ELR (cell line): ENCODE measurements around the gene CDKN1B.
"Not testable (repeated sequence)": the region's sequence is repeated elsewhere in the genome, so short reads cannot be mapped to it uniquely, and the experiment has no call there.

ENCODE experiments used
- DNase-seq: peaks from one replicate; pipeline ENCODE4 v3.0.0-alpha.2; 2015; ENCODE audit warnings: low read depth

The CDKN1B gene

DNA sequence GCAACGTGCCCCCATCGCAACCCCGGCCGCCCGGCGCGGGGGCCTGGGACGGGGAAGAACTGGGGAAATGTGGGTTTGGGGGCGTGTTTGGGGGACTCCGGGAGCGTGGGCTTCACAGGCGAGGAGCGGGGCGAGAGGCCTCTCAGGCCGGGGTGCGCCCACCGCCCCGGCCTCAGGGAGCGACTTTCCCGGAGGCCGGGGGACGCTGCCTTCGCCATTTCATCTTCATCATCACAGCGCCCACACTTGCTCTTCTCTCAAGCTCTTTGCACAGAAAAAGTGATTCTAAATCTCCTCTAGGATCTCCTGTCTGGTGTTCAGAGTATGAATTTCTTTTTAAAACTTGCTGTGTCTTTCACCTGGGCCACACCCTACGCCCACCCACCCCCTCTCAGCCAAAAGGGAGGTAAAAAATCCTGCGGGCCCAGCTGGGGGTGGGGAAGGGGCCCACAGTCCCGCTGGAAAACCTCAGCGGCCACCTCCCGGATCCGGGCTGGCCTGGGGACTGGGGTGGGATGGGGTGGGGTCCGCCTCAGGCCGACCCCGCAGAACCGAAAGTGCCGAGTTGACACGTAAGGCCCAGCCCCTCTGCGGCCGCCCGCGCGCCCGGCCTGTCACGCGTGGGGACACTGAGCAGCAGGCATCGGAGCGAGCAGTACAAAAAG is 7.4 kb downstream of the CDKN1B start:
- DNase-seq, result no peak

DNA sequence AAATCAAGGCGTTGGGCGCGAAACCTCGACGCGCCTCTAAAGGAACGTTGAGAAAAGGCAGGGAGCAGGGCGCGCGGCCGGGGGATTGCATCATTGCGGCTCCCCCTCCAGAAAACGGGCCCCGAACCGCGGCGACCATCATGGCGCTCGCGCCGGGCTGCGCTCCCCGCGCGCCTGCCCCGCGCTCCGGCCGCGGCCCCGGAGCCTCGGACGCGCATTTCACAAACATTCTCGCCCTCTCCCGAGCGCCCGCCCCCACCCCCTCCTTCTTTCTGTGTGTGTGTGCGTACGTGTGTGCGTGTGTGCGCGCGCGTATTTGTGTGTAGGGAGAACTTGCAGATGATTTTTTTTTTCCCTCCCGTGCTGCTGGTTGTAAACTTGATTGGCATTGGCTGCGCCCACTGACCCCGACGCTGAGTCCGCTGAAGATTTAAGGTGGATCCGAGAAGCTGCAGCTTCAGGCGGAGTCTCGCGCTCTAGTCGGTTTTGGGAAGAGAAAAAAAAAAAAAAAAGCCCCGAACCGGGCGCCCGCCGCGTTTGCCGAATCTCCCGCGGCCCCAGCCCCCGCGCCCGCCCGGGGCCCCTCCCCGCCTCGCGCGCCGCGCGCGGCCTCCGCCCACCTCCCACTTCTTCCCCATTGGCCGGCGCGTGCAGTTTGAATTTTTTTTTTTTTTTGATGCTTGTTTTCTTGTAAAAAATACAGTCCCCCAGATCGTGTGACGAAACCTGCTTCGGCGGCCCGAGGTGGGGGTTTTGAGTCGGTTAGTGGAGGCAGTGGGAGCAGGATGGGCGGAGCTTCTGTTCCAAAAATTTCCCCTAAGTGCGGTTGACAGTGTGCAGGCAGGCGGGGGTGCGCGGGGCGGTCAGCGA is 8.2 kb downstream of the CDKN1B start:
- peak; percentile 99 for DNase-seq

DNA sequence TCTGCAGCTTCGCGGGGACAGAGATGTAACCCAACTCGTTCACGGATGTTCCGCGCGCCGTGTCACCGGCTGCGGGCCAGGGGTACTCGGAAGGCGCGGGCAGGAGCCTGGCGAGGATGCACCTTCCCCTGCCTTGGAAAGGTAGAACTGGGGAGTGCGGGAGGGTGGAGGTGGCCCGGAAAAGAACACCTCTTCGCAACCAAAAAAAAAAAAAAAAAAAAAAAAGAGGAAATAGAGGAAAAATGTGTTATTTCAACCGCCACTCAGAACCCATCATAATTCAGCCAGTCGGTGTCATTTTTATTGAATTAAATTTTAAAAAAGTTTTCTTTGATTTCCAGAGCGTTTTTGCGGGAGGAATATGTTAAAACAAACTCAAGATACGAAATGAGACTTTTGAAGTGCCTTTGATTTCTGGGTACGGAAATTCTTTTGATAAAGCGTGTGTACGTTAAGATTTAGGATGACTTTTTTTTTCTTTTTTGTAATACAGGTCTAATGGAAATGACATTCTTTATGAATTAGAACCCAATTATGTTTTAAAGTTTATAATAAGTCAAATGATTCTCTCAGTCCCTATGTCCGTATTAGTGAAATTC is 8.9 kb downstream of the CDKN1B start:
- DNase-seq, result no peak

DNA sequence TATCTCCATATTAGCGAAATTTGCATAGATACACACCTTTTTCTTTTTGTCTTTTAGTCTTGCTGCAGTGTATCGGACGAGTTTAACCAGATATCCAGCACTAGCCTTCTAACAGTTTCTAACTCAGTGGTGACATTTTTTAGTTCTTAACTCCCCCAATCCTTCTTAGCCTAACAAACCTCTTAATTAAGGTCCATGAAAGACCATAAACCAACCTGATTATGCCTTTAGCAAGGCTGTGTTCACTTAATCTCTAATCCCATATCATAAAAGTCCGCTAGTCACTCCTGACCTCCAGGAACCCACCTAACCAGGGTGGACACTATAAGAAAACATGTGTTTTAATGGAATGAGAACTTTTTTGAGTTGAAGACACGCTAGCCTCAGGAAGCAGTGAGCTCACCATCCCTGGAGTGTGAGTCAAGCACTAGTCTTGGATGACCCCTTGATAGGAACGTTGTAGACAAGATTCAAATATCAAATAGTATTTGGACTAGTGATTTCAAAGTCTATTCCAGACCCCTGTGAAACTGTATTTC is 9.5 kb downstream of the CDKN1B start:
- DNase-seq, result peak; percentile 96

DNA sequence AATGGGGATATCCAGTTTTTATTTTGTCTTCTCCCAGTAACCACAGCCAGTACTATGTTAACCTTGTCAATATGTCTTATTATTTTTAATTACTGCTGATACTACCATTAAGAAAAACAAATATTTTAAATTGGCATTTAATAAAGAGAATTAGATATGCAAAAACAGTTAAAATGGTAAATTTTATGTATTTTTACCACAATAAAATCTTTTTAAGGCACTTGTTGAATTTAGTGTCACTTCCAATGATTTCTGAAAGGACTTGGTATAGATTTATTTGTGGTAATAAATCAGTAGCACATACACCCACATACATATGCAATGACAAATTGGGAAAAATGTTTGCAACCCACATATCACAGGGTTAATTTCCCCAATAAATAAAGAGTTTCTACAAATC is 14.0 kb downstream of the CDKN1B start:
- DNase-seq, result no peak

DNA sequence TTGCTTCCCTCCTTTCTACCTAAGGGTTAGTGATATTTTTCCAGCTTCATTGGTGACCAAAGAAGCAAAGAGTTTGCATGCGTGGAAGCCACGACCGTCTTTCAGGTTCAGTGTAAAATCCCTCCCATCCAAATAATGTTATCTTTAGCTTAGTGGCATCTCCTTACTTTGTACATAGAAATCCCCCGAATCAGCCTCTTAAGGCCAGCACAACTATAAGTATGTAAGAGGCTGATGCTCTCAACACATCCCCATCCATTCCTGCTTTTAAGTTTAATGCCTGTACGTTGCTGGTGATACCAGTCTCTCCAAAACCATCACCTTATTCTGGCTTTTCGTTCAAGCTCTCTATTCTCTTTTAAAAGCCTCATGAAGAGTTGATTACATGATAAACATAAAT is 14.6 kb downstream of the CDKN1B start:
- no peak for DNase-seq

DNA sequence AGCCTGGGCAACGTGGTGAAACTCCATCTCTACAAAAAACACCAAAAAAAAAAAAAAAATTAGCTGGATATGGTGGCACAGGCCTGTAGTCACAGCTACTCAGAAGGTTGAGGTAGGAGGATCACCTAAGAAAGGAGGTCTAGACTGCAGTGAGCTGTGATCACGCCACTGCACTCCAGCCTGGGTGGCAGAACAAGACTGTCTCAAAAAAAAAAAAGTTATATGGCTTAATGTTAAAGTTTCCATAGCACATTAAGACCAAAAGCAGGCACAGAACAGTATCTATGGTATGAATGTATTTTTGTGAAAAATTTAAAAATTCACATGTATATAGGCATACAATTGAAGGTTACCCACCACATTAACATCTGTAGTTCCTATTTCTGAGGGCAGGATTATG is 15.9 kb downstream of the CDKN1B start:
- DNase-seq, result no peak

DNA sequence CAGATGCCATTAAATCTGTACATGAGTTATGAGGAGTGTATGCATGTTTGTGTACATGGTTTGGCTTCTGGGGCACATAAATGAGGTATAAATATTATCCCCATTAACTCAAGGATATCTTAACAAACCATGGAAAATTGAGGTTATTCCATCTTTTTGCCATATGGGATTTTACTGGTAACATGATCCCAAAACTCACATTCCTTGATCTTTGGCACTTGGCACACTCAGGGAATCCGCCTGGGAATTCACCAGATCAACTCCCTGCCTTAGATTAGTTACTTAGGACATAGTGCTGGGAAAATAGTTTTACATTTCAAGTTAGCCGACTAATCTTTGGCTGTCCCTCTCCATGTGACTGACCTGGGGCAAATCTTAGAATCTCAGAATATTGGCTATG is 16.9 kb downstream of the CDKN1B start:
- DNase-seq, result peak; percentile 61

DNA sequence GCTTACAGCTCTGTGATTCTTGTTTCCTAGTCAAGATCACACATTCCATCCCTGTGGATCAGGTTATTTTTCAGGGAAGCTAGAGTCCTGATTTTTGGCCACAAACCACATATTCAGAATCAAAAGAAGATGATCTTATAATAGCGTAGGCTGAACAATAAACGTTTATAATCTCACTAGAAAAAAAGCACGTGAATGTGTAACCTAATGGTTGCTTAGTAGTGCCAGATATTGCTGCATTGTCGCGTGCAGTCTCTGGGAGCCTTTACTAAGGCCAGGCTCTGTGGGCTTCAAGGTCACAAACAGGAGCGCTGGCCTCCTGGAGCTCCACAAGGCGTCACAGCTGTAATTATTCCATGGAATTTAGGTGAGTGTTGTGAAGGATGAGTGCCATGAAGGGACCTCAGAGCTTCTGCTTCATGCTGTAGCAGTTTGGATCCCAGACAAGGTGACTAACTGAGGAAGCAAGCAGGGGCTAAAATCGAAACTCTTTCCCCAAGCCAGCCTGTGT is 17.4 kb downstream of the CDKN1B start:
- peak; percentile 76 for DNase-seq

DNA sequence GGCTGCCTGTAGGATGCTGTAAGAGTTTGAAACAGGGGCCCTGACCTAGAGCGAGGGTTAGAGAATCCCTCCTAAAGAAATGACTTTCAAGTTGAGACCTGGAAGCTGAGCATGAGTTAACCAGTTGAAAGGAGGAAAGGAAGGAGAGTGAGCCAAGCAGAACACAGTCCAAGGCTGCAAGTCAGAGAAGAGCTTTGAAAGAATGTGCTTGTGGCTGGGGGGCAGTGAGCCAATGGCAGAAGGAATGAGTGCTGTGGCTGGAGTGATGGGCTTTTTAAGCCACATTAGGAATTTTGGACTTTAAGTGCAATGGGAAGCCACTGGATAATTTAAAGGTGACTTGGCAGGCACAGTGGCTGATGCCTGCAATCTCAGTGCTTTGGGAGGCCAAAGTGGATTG is 18.1 kb downstream of the CDKN1B start:
- peak; percentile 76 for DNase-seq

DNA sequence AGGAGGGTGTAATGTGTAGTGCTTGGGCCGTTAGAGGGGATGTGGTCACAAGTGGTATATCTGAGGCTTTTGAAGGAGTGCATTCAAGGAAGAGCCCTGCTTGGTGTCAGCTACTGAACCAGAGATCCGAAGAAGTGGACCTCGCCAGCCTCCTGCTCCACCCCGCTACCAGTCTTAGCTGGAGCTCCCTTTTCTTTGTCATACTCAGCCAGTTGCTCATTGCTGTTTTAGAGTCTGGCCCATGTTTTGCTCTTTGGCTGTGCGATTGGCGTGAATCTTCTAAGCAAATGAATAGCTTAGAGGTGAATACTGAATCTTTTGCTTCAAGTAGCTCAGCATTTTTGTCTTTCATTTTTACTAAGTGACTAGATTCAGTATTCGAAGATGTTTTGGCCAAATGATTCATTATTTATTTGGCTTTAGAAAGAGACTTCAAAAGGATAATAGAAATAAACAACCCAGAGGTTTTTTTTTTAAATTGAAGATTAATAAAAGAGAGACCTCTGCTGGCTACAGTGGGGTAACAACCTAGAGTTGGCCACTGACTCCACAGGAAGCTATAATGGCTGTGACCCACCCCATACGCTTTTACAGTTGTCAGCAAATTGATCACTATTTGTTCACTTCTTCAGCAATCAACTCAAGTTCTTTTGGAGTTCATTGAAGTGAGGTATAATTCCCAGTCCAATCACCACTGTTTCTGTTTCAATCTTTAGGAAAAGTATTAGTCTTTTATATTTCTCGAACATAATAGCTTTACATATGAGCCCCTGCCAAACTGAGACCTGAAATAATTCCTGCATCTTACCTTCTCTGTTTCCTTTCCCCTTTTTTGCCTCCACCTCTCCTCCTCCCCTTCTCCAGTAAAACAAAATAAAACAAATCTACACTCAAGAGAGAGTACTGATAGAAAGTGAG is 19.9 kb downstream of the CDKN1B start:
- peak; percentile 88 for DNase-seq

DNA sequence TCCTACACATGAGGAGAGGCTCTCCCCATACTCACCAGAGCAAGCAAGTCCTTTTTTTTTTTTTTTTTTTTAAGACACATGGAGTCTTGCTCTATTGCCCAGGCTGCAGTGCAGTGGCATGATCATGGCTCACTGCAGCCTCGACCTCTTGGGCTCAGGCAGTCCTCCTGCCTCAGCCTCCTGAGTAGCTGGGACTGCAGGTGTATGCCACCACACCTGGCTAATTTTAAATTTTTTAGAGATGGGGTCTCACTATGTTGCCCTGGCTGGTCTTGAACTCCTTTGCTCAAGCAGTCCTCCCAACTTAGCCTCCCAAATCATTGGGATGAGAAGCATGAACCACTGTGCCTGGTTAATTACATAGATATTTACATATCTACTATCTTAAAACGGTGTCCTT is 21.0 kb downstream of the CDKN1B start:
- DNase-seq, result not testable (repeated sequence)

DNA sequence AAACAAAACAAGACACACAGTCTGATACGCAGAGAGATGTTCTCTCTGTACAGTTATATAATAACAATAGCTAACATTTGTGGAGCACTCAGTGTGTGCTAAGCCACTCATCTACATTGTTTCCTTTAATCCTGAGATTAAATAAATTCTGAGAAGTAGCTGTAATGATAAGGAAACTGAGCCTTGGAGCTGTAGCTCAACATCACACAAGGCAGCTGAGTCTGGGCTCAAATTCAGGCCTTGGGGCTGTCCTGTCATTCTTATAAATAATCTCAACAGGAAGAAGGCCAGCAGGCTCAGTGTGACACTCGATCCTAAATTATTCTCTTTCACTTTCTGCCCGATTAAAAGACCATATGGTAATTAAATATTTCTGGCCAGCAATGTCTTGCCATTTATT is 24.5 kb downstream of the CDKN1B start:
- no peak for DNase-seq

DNA sequence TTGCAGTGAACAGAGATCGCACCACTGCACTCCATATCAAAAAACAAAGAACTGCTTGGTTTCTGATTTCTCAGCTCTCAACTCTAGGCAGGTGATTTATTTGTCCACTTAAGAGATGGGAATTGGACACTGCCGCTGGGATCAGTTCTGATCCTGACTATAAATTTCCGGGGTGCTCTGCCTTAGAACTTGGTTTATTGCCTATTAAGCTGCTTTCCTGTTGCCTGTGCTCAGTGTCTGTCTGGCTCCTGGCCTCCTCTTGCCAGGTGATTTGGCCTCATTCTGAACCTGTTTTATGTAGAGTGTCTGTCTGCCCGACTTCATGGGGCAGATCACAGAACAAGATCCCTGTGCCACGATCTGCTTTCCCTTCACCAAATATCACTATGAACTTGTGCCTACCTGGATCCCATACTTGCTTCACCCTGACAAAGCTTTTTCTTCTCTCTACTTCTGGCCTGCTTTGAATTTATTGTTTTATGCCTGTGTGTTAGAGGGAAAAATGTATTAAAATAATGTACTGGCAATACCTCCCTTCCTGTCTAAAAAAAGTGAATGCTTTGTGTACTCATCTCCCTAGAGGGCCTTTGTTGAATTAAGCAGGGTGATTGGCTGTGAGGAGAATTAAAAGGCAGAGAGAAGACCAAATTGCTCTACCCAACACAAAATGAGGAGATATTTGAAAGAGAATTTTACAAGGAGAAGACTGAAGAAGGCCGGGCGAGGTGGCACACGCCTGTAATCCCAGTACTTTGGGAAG is 27.6 kb downstream of the CDKN1B start:
- DNase-seq, result no peak

DNA sequence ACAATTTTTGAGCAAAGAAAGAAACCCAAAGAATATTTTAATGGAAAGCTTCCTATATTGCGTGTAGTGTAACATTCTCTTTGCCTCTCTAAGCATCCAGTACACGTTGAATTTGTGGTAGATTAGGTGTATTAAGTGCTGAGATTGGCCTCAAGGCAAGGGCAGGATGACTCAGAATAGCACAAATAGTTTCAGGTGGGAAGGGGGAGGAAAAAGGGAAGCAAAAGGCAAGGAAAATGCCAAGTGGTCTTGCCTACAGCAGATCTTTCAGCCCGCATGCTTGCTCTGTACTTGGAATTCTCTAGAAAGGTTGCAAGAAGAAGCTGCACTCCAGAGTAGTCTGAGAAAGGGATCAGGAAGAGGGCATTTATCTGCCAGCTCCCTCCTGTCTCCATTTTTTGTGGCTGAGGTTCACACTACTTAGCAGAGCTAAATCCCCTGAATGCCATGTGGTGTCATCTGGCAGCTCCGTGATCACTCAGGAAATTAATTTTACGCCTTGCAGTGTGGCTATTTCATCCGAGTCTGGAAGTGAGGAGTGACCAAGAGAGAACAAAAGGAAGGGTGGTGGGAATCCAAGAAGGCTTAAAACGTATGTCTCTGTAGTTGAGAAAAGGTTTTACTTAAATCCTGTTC is 28.5 kb downstream of the CDKN1B start:
- DNase-seq, result peak; percentile 18

DNA sequence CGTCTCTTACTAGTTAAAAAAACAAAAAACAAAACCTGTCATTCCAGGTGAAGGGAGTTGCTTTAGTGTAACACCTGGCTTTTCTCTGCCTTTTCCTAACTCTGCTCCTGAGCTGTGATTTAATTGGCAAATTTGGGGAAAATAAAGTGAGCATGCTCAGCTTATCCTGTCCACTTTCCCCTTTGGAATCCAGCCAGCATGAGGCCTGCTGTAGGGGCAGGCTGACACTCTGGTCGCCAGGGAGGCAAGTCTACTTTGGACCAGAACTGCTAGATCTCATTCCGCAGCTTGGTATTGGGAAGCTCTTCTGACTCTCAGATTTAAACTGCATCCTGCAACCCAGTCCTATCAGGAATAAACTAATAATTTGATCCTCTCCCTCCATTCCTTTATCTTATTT is 30.1 kb downstream of the CDKN1B start:
- no peak for DNase-seq

DNA sequence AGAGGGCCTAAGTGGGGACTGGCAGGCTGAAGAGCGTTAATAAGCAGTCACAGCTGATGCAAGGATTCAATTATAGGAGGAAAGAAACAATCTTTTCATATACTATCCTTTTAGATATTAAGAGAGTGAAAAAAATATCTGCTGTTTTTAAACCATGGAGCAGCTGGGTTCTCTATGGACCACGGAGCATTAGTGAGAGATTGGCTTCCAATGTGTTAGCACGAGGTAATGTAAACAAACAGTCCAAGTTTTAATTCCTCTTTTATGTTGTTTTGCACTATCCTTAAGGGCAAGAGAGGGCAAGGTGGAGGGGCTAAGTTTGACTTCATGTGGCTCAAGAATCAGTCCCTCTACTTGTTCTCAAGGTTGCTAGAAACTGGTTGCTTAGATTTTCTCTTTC is 30.9 kb downstream of the CDKN1B start:
- DNase-seq, result no peak

DNA sequence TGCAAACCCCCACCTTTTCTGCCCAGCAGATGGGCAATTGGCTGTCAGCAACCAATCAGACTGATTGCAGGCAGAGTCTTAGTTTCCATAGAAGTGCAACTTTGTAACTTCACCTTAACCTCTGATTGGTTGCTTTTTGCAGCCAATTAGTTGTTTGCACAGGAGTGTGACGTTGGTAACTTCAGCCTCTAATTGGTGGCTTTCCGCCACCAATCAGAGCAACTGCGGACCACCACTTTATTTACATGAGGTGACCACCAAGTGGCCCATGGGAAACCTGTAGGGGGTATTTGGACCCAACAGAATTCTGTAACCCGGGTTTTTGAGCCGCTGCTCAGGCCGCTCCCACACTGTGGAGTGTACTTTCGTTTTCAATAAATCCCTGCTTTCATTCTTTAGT is 32.3 kb downstream of the CDKN1B start:
- DNase-seq, result no peak

DNA sequence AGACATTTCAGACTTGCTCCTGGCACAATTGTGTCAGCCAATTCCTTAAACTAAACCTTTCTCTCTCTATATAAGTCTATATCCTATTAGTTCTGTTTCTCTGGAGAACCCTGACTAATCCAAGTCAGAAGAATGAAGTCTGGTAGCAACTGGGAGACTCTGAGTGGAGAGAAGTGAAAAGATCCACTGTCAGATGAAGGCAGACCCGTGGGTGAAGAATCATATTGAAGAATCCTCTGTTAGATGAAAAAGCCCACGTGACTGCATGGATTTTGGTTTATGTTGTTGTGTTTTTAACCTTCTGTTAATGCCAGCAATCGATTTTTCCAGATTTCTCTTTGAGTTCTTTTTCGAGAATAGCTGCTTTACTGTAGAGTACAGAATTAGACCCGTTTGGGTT is 38.8 kb downstream of the CDKN1B start:
- DNase-seq, result no peak

DNA sequence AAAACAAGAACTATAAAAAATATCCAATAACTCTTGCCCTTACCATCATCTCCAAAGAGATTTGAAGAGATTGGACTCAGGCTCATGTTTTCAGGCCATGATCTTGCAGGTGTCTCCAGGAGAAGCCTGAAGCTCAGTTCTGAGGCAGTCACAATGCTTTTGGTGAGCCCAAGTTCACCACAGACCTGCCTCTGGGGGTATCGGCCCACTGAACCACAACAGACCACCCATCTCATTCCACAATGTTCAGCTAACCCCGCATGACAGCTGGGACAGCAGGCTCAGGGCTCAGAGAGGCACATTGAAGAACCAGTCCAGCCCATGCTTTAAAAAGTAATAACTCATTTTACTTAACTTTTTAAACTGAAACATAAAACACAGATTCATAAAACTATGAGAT is 40.0 kb downstream of the CDKN1B start:
- DNase-seq, result no peak
